ENCODE results near the gene FRY.

GRCh38 chr13:32323912-32324311 lies 292.3 kb downstream of the FRY start:
- TF ChIP-seq POLR2A (IDR thresholded peaks at IDR 0.05; ENCODE audit: low read length), result no peak
- TF ChIP-seq GATA1 (IDR thresholded peaks at IDR 0.05; ENCODE audit: low read depth, low read length), result no peak

All from erythroblast (primary cell).